K562 (cell line): ENCODE data around the gene WNT3. TPM values are rescaled to one million over a fixed set of nuclear protein-coding genes. Genes with fewer than 3 reads are reported as not detected.

Experiments
- ATAC-seq: fragments of 200-7000 bp; cut with Tn5 transposase; 3 replicates; pipeline ENCODE4 v1.9.1; 2020; ENCODE audit warnings: moderate library complexity
- BruUV-seq: library from RNA; stranded (reverse); fragments of 400-500 nt; replicated peaks from 2 replicates; lab custom pipeline; 2021; lab: Mats Ljungman, UMichigan
- CTCF ChIA-PET: fragments of 300-600 bp; formaldehyde crosslinking; extraction: SDS; loops from one replicate; lab custom pipeline; 2021; ENCODE audit warnings: low intra/inter-chr PET ratio; lab: Yijun Ruan, JAX
- POLR2A ChIA-PET: fragments of 300-600, 350-650 bp; sonication (Branson Sonifier 250); formaldehyde crosslinking; extraction: SDS; loops from one replicate; lab custom pipeline; 2021; ENCODE audit warnings: antibody characterized with exemption, inconsistent platforms; lab: Yijun Ruan, JAX
- DNase-seq, 4 experiments: peaks; one replicate each; pipeline versions ENCODE4 v3.0.0 to v3.0.0-alpha.2; 2011 to 2018; ENCODE audit warnings: low spot score in 3 of 4, mixed read lengths in 3 of 4; ENCODE audit errors: extremely low read depth in 1 of 4
- FAIRE-seq: peaks from 2 replicates; lab custom pipeline; 2011; peaks lifted over from hg19 to GRCh38; lab: Jason Lieb, UNC
- H2AFZ ChIP-seq: 2 replicates; pipeline ENCODE4 v1.6.0; 2011; ENCODE audit warnings: low read depth, low read length, control low read depth, inconsistent platforms
- H3K27ac ChIP-seq: fragments of 200-600 bp; 3 replicates; pipeline ENCODE4 v1.8.0; 2011; ENCODE audit warnings: low read depth, mild to moderate bottlenecking, control low read depth, inconsistent platforms, low read length, moderate library complexity, mixed read lengths; ENCODE audit errors: extremely low read depth
- H3K27me3 ChIP-seq, 2 experiments: fragments of 300-600 bp in 1 of 2; 2 replicates in 1 of 2; 3 replicates in 1 of 2; pipeline versions ENCODE4 v1.6.0 to v1.8.0; 2011; ENCODE audit warnings: inconsistent platforms in 2 of 2, low read length in 2 of 2, mild to moderate bottlenecking in 1 of 2, mixed read lengths in 1 of 2, moderate library complexity in 1 of 2; ENCODE audit not compliant: control insufficient read depth in 2 of 2, insufficient read depth in 2 of 2
- H3K36me3 ChIP-seq: fragments of 300-600 bp; 3 replicates; pipeline ENCODE4 v1.8.0; 2011; ENCODE audit warnings: mild to moderate bottlenecking, low read length, inconsistent platforms; ENCODE audit not compliant: control insufficient read depth, insufficient read depth
- H3K4me1 ChIP-seq, 2 experiments: fragments of 200-600 bp in 1 of 2; replicated peaks in 1 of 2; 2 replicates in 1 of 2; 3 replicates in 1 of 2; pipeline versions ENCODE4 v1.5.1 to v1.8.0; 2011; ENCODE audit warnings: inconsistent platforms in 2 of 2, low read length in 2 of 2, mild to moderate bottlenecking in 1 of 2, mixed read lengths in 1 of 2, moderate library complexity in 1 of 2; ENCODE audit not compliant: control insufficient read depth in 2 of 2, insufficient read depth in 2 of 2
- H3K4me2 ChIP-seq: 2 replicates; pipeline ENCODE4 v1.6.1; 2011; ENCODE audit warnings: low read length, control low read depth, inconsistent platforms, mixed read lengths; ENCODE audit not compliant: insufficient read depth
- H3K4me3 ChIP-seq: fragments of 200-600 bp; sonication (generic), shearing (Covaris generic); 2 replicates; pipeline ENCODE4 v1.5.1; 2016; ENCODE audit warnings: control low read depth, inconsistent platforms
- H3K79me2 ChIP-seq: fragments of 200-600 bp; 3 replicates; pipeline ENCODE4 v1.8.0; 2011; ENCODE audit warnings: low read length, inconsistent platforms; ENCODE audit not compliant: control insufficient read depth, insufficient read depth
- H3K9ac ChIP-seq, 2 experiments: 2 replicates each; pipeline versions ENCODE4 v1.6.0 to v1.6.1; 2011; ENCODE audit warnings: low read depth in 2 of 2, low read length in 2 of 2, control low read depth in 1 of 2, inconsistent platforms in 1 of 2, mild to moderate bottlenecking in 1 of 2, mixed read lengths in 1 of 2; ENCODE audit not compliant: insufficient read depth in 1 of 2
- H3K9me1 ChIP-seq: one replicate; pipeline ENCODE4 v1.6.0; 2011; ENCODE audit warnings: inconsistent platforms, mild to moderate bottlenecking, low read length, moderate library complexity; ENCODE audit not compliant: control insufficient read depth, insufficient read depth
- H3K9me3 ChIP-seq: replicated peaks from 2 replicates; pipeline ENCODE4 v1.5.1; 2011; ENCODE audit warnings: low read depth, low read length, inconsistent platforms; ENCODE audit not compliant: control insufficient read depth, insufficient read depth
- H4K20me1 ChIP-seq: replicated peaks from 2 replicates; pipeline ENCODE4 v1.6.1; 2011; ENCODE audit warnings: low read length, inconsistent platforms, mixed read lengths; ENCODE audit not compliant: control insufficient read depth, insufficient read depth
- HNRNPL ChIP-seq: fragments of 200-400 bp; formaldehyde crosslinking; IDR thresholded peaks from 2 replicates; pipeline ENCODE4 v1.6.1; 2017; ENCODE audit warnings: low read depth, mild to moderate bottlenecking, low read length
- MBD1 ChIP-seq: fragments of 250-450 bp; sonication (Bioruptor Pico); IDR thresholded peaks from 2 replicates; pipeline ENCODE4 v1.8.0; 2022; ENCODE audit warnings: inconsistent platforms
- MCM3 ChIP-seq: fragments of 450-650 bp; IDR thresholded peaks from 2 replicates; pipeline ENCODE4 v1.6.1; 2016
- MXI1 ChIP-seq: IDR thresholded peaks from 2 replicates; pipeline ENCODE4 v1.6.1; 2011; ENCODE audit warnings: low read depth, mild to moderate bottlenecking, improper control_type of control experiment, low read length
- PURB ChIP-seq: sonication (generic); formaldehyde crosslinking; IDR thresholded peaks from 2 replicates; pipeline ENCODE4 v1.9.0; 2021; ENCODE audit warnings: low read depth, mild to moderate bottlenecking, missing genetic modification reagents
- TFAM ChIP-seq: fragments of 250-450 bp; sonication (Bioruptor Pico); conservative IDR thresholded peaks from 2 replicates; pipeline ENCODE4 v1.5.0; 2021; ENCODE audit warnings: mild to moderate bottlenecking, moderate library complexity
- ZNF263 ChIP-seq: sonication (generic); formaldehyde crosslinking; IDR thresholded peaks from 2 replicates; pipeline ENCODE4 v1.8.0; 2022; ENCODE audit warnings: mild to moderate bottlenecking, missing genetic modification reagents, borderline replicate concordance
- ZNF561 ChIP-seq: fragments of 450-650 bp; formaldehyde crosslinking; conservative IDR thresholded peaks from 2 replicates; pipeline ENCODE4 v1.4.0; 2020; ENCODE audit warnings: mild to moderate bottlenecking, moderate library complexity
- WGBS: fragments of 100-300 bp; shearing (Covaris generic); methylation state at CpG from one replicate; pipeline ENCODE4 v1.1.6; 2016; ENCODE audit warnings: low coverage, mixed read lengths; ENCODE audit not compliant: insufficient coverage; ENCODE audit errors: missing lambda C conversion rate; 5-methylcytosine and 5-hydroxymethylcytosine counted together
- in situ Hi-C: fragments of 300-500 bp; cut with MboI; formaldehyde crosslinking; loops from 4 replicates; pipeline ENCODE4 v1.15.0; 2018; ENCODE audit warnings: inconsistent platforms, mixed read lengths
- intact Hi-C: fragments of 100-400 bp; cut with micrococcal nuclease; formaldehyde crosslinking; loops from 2 replicates; pipeline ENCODE4 v1.14.2; 2022
- polyA plus RNA-seq, 8 experiments: library from polyadenylated mRNA; depleted of rRNA in 4 of 8; stranded (reverse) in 5 of 8; unstranded in 3 of 8; fragments of >200 nt; fragmentation: Nextera tagmentation in 2 of 8; fragmentation: Illumina TruSeq in 1 of 8; extraction: Ambion mirVana in 2 of 8; extraction: Trizol in 1 of 8; gene quantifications; 2 replicates each; pipeline versions ENCODE4 v1.2.1 to v1.2.3, GENCODE V29; 2011 to 2014; ENCODE audit warnings: inconsistent platforms in 1 of 8, missing spikeins in 1 of 8
- total RNA-seq, 7 experiments: library from RNA; depleted of rRNA in 6 of 7; stranded (reverse); fragments of >200 nt in 6 of 7; fragmentation: Illumina TruSeq in 2 of 7; extraction: Trizol in 2 of 7; gene quantifications; 2 replicates each; pipeline versions ENCODE4 v1.2.1 to v1.2.3, GENCODE V29; 2011 to 2021; ENCODE audit warnings: low replicate concordance in 1 of 7
- TF ChIP-seq, protein P1 (sequence below): fragments of 450-650 bp; IDR thresholded peaks from 2 replicates; pipeline ENCODE4 v1.6.1; 2016

WNT3 gene
- total and polyA plus RNA-seq, 9 of the 15 experiments (the other 6 are each of a cell fraction or from before 2014, with no cell fraction given): 1.5 to 6.1 (median 3.3) TPM

DNA sequence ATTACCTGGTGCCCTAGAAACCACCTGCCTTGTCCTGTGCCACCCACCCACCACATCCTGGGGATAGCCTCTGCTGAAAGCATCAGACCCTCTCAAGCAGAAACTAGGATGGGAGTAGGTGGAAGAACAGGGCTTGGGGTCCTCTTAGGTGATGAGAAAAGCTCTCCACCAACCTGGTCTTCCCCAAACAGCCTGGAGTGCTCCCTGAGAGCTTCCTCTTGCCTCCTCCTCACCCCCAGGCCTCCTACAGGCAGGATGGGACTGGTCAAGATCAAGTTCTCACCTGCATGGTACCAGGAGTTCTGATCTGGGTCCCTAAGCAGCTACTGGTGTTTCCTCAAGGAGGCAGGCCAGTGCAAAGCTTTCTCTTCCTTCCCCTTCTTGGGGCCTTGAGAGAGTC is 48.3 kb upstream of the WNT3 start:
- Histone ChIP-seq H3K9me3 (0 out of 2 replicates have a peak, but pooled peaks cover 2% of the 10 kb centered on the region), H3K9ac (no peak overlapping the region), H3K9me1 (no peaks in the 10 kb centered on the region), H2AFZ (no peak overlapping the region), H3K4me2 (no peak overlapping the region), H3K4me1 (peaks cover 2 to 6% of the 10 kb centered on the region in 2 experiments; a peak in 2 of 5 replicates)
- POLR2A ChIA-PET: no interaction called here
- ATAC-seq: no peak
- DNase-seq: no peak
- FAIRE-seq: no peak
- TF ChIP-seq ZNF263 (peak; percentile 72), ZNF561 (CRISPR knock-in tag) (no peak), PURB (CRISPR knock-in tag) (no peak)
- TF ChIP-seq, all 486 proteins: peak for 1
- no TSS peak for BruUV-seq
- H3K36me3 ChIP-seq: no peaks in the 10 kb centered on the region
- peaks cover 13% of the 10 kb centered on the region for H4K20me1 ChIP-seq
- in situ Hi-C loops (no loop called here), intact Hi-C loops (no loop called here)
- H3K27me3 ChIP-seq: peaks cover 23 to 64% of the 10 kb centered on the region in 2 experiments
- H3K27ac ChIP-seq: no peak overlapping the region
- no peaks in the 10 kb centered on the region for H3K79me2 ChIP-seq
- CTCF ChIA-PET: no interaction called here
- no peak overlapping the region for H3K4me3 ChIP-seq

DNA sequence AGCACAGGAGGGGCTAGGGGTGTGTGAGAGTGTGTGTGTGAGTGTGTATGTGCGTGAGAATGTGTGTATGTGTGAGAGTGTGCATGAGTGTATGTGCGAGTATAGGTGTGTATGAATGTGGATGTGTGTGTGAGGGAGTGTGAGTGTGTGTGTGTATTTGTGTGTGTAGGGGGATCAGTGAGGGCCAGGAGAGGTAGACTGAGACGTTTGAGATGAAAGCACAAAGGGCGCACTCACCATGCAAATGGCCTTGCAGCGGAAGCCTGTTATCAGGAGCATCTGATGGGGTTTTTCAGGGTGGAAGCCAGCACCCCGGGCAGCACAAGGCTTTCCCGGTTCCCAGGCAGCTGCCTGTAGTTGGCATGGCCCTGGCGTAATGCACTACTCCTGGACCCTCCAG is 47.8 kb upstream of the WNT3 start:
- Histone ChIP-seq H2AFZ (no peak overlapping the region), H4K20me1 (peaks cover 13% of the 10 kb centered on the region), H3K9ac (no peak overlapping the region), H3K4me1 (peaks cover 2 to 6% of the 10 kb centered on the region in 2 experiments; a peak in 2 of 5 replicates), H3K79me2 (no peaks in the 10 kb centered on the region), H3K4me3 (no peak overlapping the region), H3K27ac (no peak overlapping the region), H3K4me2 (no peak overlapping the region), H3K27me3 (peaks cover 20 to 59% of the 10 kb centered on the region in 2 experiments), H3K36me3 (no peaks in the 10 kb centered on the region), H3K9me3 (0 out of 2 replicates have a peak, but pooled peaks cover 2% of the 10 kb centered on the region), H3K9me1 (no peaks in the 10 kb centered on the region)
- BruUV-seq: no TSS peak
- intact Hi-C loops (no loop called here), in situ Hi-C loops (no loop called here)
- DNase-seq (no peak), FAIRE-seq (no peak), ATAC-seq (no peak)
- TF ChIP-seq MXI1: no peak
- TF ChIP-seq MBD1 (CRISPR knock-in tag): no peak
- TF ChIP-seq HNRNPL: no peak
- TF ChIP-seq TFAM (CRISPR knock-in tag): no peak
- TF ChIP-seq, protein P1, sequence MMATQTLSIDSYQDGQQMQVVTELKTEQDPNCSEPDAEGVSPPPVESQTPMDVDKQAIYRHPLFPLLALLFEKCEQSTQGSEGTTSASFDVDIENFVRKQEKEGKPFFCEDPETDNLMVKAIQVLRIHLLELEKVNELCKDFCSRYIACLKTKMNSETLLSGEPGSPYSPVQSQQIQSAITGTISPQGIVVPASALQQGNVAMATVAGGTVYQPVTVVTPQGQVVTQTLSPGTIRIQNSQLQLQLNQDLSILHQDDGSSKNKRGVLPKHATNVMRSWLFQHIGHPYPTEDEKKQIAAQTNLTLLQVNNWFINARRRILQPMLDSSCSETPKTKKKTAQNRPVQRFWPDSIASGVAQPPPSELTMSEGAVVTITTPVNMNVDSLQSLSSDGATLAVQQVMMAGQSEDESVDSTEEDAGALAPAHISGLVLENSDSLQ: no peak
- TF ChIP-seq MCM3: peak; percentile 48; the same call in 1 of the 2 replicates
- ChIA-PET CTCF (no interaction called here), POLR2A (no interaction called here)
- WGBS: 6% methylated on average over 8 of the region's 8 CpGs
